ENCODE measurements around the gene NUMBL.
"Not testable (repeated sequence)": the region's sequence is repeated elsewhere in the genome, so short reads cannot be mapped to it uniquely, and the experiment has no call there.

NUMBL gene

DNA sequence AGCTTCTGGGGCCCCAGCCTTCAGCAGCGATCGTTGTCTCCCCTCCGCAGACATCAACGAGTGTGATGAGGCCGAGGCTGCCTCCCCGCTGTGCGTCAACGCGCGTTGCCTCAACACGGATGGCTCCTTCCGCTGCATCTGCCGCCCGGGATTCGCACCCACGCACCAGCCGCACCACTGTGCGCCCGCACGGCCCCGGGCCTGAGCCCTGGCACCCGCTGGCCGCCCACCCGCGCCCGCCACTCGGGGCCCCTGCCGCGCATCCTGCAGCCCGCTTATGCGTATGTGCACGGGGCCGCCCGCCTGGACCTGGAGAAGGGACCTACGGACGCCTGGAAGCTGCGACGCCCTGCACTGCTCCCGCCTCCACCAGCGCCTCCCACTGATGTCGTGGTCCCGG, 61.1 kb downstream of the NUMBL start:
- DNase-seq (ENCODE audit: low read depth) = no peak

DNA sequence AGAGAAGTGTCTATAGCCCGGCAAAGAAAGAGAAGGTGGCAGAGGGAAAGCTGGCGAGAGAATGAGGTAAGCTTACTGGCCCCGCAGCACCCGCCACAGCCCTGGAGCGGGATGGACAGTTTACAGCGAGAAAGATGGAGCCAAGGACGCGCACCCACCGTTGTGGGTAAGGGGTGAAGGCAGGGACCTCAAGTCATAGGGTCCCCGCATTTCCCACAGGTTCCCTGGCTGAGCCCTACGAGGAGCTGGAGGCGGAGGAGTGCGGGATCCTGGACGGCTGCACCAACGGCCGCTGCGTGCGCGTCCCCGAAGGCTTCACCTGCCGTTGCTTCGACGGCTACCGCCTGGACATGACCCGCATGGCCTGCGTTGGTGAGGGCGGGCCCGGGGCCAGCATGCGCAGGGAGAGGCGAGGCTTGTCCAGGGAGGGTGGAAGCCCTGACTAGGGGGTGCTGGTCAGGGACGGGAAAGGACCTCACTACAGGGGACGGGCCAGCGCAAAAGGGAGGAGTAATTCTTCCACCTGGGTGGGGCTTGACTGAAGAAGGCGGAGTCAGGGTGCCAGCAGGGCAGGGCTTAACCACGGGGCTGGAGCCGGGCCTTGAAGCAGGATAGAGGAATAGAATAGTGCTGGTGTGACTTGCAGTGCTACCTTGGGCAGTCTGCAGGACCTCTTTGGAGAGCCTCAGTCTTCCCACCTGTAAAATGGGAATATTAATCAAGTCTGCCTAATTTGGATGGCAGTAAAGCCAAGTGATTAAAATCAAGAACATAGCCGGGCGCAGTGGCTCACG, 62.8 kb downstream of the NUMBL start:
- DNase-seq (ENCODE audit: low read depth) = no peak

DNA sequence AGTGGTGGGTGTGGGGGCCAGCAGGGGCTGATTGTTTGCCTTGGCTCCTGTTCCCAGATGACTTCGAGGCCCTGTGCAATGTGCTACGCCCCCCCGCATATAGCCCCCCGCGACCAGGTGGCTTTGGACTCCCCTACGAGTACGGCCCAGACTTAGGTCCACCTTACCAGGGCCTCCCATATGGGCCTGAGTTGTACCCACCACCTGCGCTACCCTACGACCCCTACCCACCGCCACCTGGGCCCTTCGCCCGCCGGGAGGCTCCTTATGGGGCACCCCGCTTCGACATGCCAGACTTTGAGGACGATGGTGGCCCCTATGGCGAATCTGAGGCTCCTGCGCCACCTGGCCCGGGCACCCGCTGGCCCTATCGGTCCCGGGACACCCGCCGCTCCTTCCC, 63.5 kb downstream of the NUMBL start:
- DNase-seq (ENCODE audit: low read depth) = no peak

- DNase-seq (ENCODE audit: low read depth) = no peak
These were observed 64.9 kb downstream of the NUMBL start for GRCh38 chr19:40625406-40626120.

- not testable (repeated sequence) for DNase-seq (ENCODE audit: low read depth)
These were observed 65.9 kb downstream of the NUMBL start for GRCh38 chr19:40624369-40625153.

DNA sequence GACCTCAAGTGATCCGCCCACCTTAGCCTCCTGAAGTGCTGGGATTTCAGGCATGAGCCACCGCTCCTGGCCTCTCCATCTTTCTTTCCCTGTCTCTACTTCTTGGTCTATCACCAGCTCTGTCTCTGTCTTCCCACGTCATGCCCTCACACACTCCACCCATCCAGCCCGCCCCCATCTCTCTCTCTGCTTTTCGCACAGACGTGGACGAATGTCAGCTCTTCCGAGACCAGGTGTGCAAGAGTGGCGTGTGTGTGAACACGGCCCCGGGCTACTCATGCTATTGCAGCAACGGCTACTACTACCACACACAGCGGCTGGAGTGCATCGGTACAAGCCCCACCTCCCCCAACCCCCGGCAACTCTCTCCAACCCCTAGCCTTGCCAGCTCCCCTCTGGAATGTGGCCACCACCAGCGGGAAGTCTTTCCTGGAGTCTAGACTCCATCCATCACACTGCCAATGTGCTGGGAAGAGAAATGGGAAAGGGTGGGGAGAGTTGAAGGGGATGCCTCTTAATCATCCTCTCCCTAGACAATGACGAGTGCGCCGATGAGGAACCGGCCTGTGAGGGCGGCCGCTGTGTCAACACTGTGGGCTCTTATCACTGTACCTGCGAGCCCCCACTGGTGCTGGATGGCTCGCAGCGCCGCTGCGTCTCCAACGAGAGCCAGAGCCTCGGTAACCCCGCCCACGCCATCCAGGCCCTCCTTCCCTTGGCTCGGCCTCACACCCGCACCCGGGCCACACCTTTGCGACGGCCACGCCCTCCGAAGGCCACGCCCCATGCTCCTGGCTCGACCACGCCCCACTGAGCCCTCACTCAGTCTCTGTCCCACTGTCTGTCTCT, 66.8 kb downstream of the NUMBL start:
- DNase-seq (ENCODE audit: low read depth) = no peak

DNA sequence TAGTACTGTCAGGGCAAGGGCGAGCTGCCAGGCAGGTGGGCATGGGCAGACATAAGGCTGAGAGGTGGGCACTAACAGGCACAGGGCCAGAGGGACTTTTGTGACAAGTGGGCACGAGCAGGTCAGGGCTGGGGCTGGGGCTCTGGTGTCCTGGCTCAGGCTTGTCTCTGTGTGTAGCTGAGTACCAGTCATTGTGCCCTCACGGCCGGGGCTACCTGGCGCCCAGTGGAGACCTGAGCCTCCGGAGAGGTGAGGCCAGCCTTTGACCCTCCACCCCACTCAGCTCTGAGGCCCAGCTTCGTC, 67.7 kb downstream of the NUMBL start:
- no peak for DNase-seq (ENCODE audit: low read depth)

- no peak for DNase-seq (ENCODE audit: low read depth)
These were observed 68.3 kb downstream of the NUMBL start for GRCh38 chr19:40621966-40622772.

- DNase-seq (ENCODE audit: low read depth) = no peak
These were observed 69.2 kb downstream of the NUMBL start for GRCh38 chr19:40621283-40621682.

DNA sequence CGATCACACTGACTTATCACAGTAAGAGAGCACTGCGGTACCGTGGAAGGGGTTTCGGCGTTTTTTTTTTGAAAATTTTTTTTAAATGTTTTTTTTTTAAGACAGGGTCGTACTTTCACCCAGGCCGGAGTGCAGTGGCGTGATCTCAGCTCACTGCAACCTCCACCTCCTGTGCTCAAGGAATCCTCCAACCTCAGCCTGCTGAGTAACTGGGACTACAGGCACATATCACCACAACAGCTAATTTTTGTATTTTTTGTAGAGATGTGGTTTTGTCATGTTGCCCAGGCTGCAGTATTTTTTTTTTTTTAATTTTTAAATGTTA, 70.3 kb downstream of the NUMBL start:
- DNase-seq (ENCODE audit: low read depth) = no peak

GRCh38 chr19:40619333-40620160, 70.9 kb downstream of the NUMBL start:
- DNase-seq (ENCODE audit: low read depth) = no peak

GRCh38 chr19:40617961-40618360, 72.5 kb downstream of the NUMBL start:
- no peak for DNase-seq (ENCODE audit: low read depth)

DNA sequence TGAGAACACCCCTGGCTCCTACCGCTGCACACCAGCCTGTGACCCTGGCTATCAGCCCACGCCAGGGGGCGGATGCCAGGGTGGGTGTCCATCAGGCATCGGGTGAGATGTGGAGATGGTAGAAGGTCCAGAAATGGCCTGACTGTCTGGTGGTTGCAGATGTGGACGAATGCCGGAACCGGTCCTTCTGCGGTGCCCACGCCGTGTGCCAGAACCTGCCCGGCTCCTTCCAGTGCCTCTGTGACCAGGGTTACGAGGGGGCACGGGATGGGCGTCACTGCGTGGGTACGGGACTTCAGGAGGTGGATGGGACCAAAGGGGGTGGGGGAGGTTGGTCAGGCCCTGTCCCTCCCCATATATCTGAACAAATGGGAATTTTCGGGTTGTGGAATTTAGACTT, 73.5 kb downstream of the NUMBL start:
- no peak for DNase-seq (ENCODE audit: low read depth)

GRCh38 chr19:40616178-40616577, 74.3 kb downstream of the NUMBL start:
- DNase-seq (ENCODE audit: low read depth) = no peak

All from stimulated activated CD8-positive, alpha-beta memory T cell treated with anti-CD3 and anti-CD28 coated beads, Interleukin-12 subunit alpha, Interleukin-12 subunit beta, amount 100 ng/mL, for 4 hours (primary cell).